Prostate gland (tissue), 2 donors: Measurements from ENCODE around the gene SPATA20. TPM values are rescaled to one million over a fixed set of nuclear protein-coding genes. Genes with fewer than 3 reads are reported as not detected.

Experiments used
- DNase-seq: peaks from one replicate; pipeline ENCODE4 v3.0.0-alpha.2; 2019; ENCODE audit warnings: low spot score
- H3K27ac ChIP-seq, 2 donors: fragments of 200-600 bp; sonication (generic); 2 replicates each; pipeline ENCODE4 v1.5.1; 2017 to 2019
- H3K27me3 ChIP-seq: fragments of 200-600 bp; sonication (generic); replicated peaks from 2 replicates; pipeline ENCODE4 v1.5.1; 2019; ENCODE audit not compliant: insufficient read depth
- H3K36me3 ChIP-seq, 2 donors: fragments of 200-600 bp; sonication (generic); 1 replicate in 1 of 2; 2 replicates in 1 of 2; pipeline versions ENCODE4 v1.5.1 to v1.8.1; 2017 to 2019
- H3K4me1 ChIP-seq: fragments of 200-600 bp; sonication (generic); replicated peaks from 2 replicates; pipeline ENCODE4 v1.5.1; 2019
- H3K4me3 ChIP-seq, 2 donors: fragments of 200-600 bp; sonication (generic); 2 replicates each; pipeline ENCODE4 v1.5.1; 2017 to 2019
- H3K9me3 ChIP-seq: fragments of 200-600 bp; sonication (generic); 2 replicates; pipeline ENCODE4 v1.5.1; 2017
- CTCF ChIP-seq, 4 experiments: fragments of 200-600 bp in 2 of 4; fragments of 450-650 bp in 2 of 4; sonication (generic) in 2 of 4; IDR thresholded peaks; 1 replicate in 3 of 4; 2 replicates in 1 of 4; pipeline ENCODE4 v1.5.1; 2016 to 2019; ENCODE audit warnings: antibody characterized with exemption in 4 of 4, mild to moderate bottlenecking in 2 of 4, moderate library complexity in 2 of 4
- POLR2A ChIP-seq: fragments of 450-650 bp; IDR thresholded peaks from one replicate; pipeline ENCODE4 v1.6.1; 2016; ENCODE audit warnings: antibody characterized with exemption, mild to moderate bottlenecking
- POLR2AphosphoS5 ChIP-seq: sonication (generic); formaldehyde crosslinking; IDR thresholded peaks from one replicate; pipeline ENCODE4 v1.6.1; 2017; ENCODE audit warnings: antibody characterized with exemption
- WGBS: methylation state at CpG from one replicate; pipeline ENCODE4 v1.1.5; 2018; 5-methylcytosine and 5-hydroxymethylcytosine counted together
- intact Hi-C: fragments of 100-400 bp; cut with DNase I; formaldehyde crosslinking; loops from one replicate; pipeline ENCODE4 v1.14.2; 2022
- total RNA-seq, 2 donors: library from RNA; depleted of rRNA; stranded (reverse); fragments of >200 nt; gene quantifications; one replicate each; pipeline ENCODE4 v1.1.0, GENCODE V29; 2016

SPATA20 gene
- total RNA-seq, 2 donors from 2014 or later = 188 to 208 TPM

- no peaks in the 10 kb centered on the region for H3K27me3 ChIP-seq
- intact Hi-C loops = no loop called here
- 76% methylated on average over 7 of the region's 7 CpGs for WGBS
- no peak overlapping the region for H3K27ac ChIP-seq
- H3K4me3 ChIP-seq = no peak overlapping the region
- H3K4me1 ChIP-seq = no peaks in the 10 kb centered on the region
- no peaks in the 10 kb centered on the region for H3K36me3 ChIP-seq
- no peaks in the 10 kb centered on the region for H3K9me3 ChIP-seq
- no peak for DNase-seq
- TF ChIP-seq POLR2A = no peak
- no peak for TF ChIP-seq CTCF (IDR thresholded peaks at IDR 0.05)
- no peak for TF ChIP-seq POLR2AphosphoS5
Measured at GRCh38 chr17:50570528-50570927, 23.6 kb downstream of the SPATA20 start.

GRCh38 chr17:50571681-50572080, 24.7 kb downstream of the SPATA20 start:
- TF ChIP-seq POLR2AphosphoS5 (no peak), POLR2A (no peak)
- intact Hi-C loops = no loop called here
- 90% methylated on average over 14 of the region's 19 CpGs for WGBS
- Histone ChIP-seq H3K9me3 (no peaks in the 10 kb centered on the region), H3K27me3 (no peaks in the 10 kb centered on the region), H3K27ac (no peak overlapping the region), H3K4me1 (no peaks in the 10 kb centered on the region), H3K36me3 (no peaks in the 10 kb centered on the region), H3K4me3 (no peak overlapping the region)
- DNase-seq = no peak

- no peak for DNase-seq
- H3K27ac ChIP-seq = no peak overlapping the region
- 97% methylated on average over 20 of the region's 20 CpGs for WGBS
Measured at GRCh38 chr17:50572541-50572940, 25.6 kb downstream of the SPATA20 start.

GRCh38 chr17:50573866-50574611, 27.1 kb downstream of the SPATA20 start:
- no peak for DNase-seq
- H3K9me3 ChIP-seq = no peaks in the 10 kb centered on the region
- no peaks in the 10 kb centered on the region for H3K36me3 ChIP-seq
- no peaks in the 10 kb centered on the region for H3K4me1 ChIP-seq
- no peaks in the 10 kb centered on the region for H3K27me3 ChIP-seq
- H3K27ac ChIP-seq = no peak overlapping the region
- 88% methylated on average over 12 of the region's 12 CpGs for WGBS
- intact Hi-C loops = no loop called here
- no peak overlapping the region for H3K4me3 ChIP-seq
- TF ChIP-seq CTCF (IDR thresholded peaks at IDR 0.05) = no peak
- TF ChIP-seq POLR2AphosphoS5 = no peak
- no peak for TF ChIP-seq POLR2A

More at GRCh38 chr17:50572541-50572940, 25.6 kb downstream of the SPATA20 start:
- no peaks in the 10 kb centered on the region for H3K27me3 ChIP-seq
- intact Hi-C loops = no loop called here
- no peaks in the 10 kb centered on the region for H3K9me3 ChIP-seq
- H3K4me1 ChIP-seq = no peaks in the 10 kb centered on the region
- H3K36me3 ChIP-seq = no peaks in the 10 kb centered on the region
- H3K4me3 ChIP-seq = no peak overlapping the region
- TF ChIP-seq POLR2AphosphoS5 = no peak
- no peak for TF ChIP-seq POLR2A
- TF ChIP-seq CTCF (IDR thresholded peaks at IDR 0.05) = no peak

- no peaks in the 10 kb centered on the region for H3K4me1 ChIP-seq
- TF ChIP-seq POLR2A = no peak
- TF ChIP-seq POLR2AphosphoS5 = no peak
- no peak for TF ChIP-seq CTCF (IDR thresholded peaks at IDR 0.05)
- H3K36me3 ChIP-seq = no peaks in the 10 kb centered on the region
- no peaks in the 10 kb centered on the region for H3K27me3 ChIP-seq
- DNase-seq = no peak
- intact Hi-C loops = no loop called here
- H3K27ac ChIP-seq = no peak overlapping the region
- 85% methylated on average over 33 of the region's 33 CpGs for WGBS
- no peaks in the 10 kb centered on the region for H3K9me3 ChIP-seq
- no peak overlapping the region for H3K4me3 ChIP-seq
Measured at GRCh38 chr17:50575581-50576210, 28.7 kb downstream of the SPATA20 start.
